NCI-H1105 treated with DMSO at 0.1 percent for 48 hours (cell line): ENCODE data around the gene VPS13D.
A peak's percentile ranks its signal among the peaks of the same experiment; 100 is the strongest.

ENCODE experiments used
- DNase-seq: peaks from one replicate; lab custom pipeline; 2025; lab: John Stamatoyannopoulos, UW

The VPS13D gene

GRCh38 chr1:12232221-12232620 is 2.4 kb downstream of the VPS13D start:
- DNase-seq: no peak

DNA sequence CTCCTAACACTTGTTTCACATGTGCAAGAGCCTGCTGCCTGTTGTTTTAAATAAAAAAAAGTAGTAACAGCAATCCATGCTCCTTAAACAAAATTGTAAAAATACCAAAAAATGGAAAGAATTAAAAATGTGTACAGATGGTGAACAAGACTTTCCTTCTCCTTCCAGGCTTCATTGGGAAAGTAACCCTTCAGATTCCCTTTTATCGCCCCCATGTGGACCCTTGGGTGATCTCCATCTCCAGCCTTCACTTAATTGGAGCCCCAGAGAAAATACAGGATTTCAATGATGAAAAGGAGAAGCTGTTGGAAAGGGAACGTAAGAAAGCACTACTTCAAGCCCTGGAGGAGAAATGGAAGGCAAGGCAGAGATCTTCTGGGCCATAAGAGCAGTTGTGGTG is 14.2 kb downstream of the VPS13D start:
- DNase-seq: peak; percentile 1

DNA sequence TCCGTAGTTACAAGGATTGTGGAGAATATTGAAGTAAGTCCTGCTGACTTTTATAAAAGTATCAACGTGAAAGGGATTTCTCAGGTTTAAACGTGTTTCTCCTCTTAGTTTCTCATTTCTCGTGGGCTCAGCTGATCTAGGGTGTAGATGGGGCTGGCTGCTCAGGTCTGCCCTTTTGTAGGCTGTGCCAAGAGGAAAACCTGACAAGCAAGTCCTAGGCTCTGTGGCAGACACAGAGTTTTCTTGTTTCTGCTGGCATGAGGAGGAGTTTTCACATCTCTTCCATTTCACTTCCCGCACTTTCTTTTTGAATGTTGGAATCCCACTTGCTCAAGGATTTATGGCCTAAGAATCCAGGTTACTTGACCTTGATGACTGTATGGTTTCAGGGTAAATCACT is 14.8 kb downstream of the VPS13D start:
- DNase-seq: no peak

- no peak for DNase-seq
Measured at GRCh38 chr1:12245116-12245515, 15.3 kb downstream of the VPS13D start.

DNA sequence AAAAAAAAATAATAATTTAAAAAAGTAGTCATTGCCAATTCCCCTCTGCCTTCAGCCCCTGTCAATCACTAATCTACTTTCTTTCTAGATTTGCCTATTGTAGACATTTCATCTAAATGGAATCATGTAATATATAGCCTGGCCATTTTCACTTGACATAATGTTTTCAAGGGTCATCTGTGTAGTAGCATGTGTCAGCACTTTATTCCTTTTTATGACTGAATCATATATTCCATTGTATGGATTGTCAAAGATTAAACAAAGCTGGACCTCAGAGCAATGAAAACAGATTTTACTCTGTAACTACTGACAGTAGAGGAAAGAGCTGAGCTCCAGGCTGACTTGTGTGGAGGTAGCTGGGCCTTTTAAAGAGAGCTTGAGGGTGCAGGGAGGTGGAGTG is 15.9 kb downstream of the VPS13D start:
- DNase-seq: no peak

DNA sequence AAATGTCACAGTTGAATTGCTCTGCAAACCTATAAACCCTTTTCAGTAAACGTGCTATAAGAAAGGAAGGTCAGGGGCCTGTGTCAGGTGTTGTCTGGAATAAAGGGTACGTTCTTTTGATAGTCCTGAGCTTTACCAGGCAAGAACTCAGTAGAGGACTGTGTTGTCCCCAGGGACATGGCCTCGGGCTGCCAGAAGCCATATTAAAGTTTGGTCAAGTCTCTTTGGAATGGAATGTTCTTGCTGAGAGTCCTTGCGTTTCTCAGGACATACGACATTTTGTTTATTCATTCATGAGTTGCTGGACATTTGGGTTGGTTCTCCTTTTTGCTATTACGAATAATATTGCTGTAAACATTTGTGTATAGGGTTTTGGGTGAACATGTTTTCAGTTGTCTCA is 16.8 kb downstream of the VPS13D start:
- DNase-seq: no peak

GRCh38 chr1:12249181-12249580 is 19.4 kb downstream of the VPS13D start:
- no peak for DNase-seq

DNA sequence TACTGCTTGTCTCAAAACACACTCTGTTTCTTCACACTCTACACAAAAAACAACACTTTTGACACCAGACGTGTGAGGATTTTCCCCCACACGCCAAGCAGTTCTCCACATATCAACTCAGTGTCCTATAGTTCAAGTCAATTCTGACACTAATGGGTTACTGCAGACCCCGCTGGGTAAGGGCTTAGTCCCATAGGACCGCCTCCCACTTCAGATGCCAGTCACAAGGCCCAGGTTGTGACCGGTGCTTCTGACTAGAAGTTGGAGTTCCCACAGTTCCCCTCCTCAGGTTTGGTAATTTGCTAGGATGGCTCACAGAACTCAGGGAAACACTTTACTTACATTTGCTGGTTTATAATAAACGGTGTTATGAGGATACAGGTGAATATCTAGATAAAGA is 19.9 kb downstream of the VPS13D start:
- no peak for DNase-seq

- no peak for DNase-seq
Measured at GRCh38 chr1:12251442-12251841, 21.6 kb downstream of the VPS13D start.

DNA sequence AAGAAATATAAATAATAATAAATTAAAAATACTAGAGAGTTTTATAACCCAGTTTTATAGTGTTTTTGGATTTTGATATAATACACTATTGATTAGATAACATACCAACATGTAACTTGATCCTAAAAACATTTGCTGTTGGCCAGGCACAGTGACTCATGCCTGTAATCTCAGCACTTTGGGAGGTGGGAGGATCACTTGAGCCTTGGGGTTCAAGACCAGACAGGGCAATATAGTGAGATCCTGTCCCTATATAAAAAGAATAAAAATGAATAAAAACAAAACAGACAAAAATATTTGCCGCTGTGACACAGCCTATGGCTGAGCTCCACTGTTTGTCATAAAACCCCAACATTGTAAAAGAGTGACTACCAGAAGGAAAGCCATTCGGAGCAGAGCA is 26.1 kb downstream of the VPS13D start:
- DNase-seq: no peak

GRCh38 chr1:12258272-12258671 is 28.4 kb downstream of the VPS13D start:
- no peak for DNase-seq

DNA sequence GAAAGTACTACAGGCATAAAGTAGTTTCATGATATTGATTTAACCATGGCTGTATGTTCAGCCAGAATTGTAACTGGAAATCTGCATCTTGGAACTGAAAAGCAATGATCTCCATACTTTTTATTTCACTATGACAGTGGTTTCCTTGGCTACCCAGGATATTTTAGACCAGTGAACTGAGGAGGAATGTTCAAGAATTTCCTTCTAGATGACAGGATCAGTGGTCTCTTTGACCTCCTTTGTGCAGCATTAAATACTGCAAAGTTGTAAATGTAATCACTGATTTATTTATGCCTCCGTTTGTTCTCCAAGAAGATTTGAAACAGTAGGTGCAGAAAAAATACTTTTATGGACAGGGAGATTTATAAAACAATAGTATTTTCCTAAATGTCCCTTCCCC is 39.5 kb downstream of the VPS13D start:
- DNase-seq: no peak

DNA sequence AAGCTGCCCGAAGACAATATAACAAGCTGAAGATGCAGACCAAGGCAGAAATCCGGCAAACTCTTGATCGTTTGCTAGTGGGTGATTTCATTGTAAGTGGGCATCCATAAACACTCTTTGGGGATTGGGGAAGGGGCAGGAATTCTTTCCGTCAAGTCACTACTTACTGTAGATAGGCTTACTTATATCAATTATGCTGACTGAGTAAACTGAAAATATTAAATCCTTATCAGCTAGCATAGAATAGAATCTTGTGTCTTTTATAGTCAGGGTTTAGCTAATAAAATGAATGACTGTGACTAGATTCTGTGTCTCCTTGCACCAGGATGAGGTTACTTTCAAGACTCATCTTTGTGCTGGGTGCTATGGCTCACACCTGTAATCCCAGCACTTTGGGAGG is 41.2 kb downstream of the VPS13D start:
- DNase-seq: no peak

DNA sequence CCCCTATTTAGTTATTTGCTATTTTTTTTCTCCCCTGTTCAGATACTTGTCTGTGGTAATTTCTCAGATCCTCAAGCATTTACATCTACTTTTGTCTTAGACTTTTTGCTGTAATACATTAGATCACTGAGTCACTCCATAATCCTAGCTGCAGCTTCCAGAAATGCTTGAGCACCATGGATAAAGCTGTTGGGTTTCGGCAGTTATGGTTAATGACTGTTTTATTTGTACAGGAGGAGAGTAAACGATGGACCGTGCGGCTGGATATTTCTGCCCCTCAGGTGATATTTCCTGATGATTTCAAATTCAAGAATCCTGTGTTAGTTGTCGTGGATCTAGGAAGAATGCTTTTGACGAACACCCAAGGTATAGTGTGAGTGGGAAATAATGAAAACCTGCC is 42.9 kb downstream of the VPS13D start:
- no peak for DNase-seq

DNA sequence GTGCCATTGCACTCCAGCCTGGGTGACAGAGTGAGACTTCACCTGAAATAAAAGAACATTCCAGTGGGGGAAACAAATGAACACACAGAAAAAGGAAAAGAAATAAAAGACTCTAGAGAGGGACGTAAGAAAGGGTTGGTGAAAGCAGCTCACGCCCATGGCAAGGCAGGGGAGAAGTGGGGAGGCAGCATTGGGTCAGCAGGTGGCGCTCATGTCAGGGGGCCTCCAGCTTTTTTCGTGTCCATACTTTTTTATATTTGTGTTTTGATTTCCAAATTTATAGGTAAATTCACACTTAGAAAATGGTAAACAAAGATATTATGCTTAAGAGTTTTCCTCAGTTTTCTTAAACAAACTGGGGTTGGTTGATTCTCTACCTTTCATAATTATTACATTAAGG is 45.5 kb downstream of the VPS13D start:
- DNase-seq: peak; percentile 2

- no peak for DNase-seq
Measured at GRCh38 chr1:12276225-12276624, 46.4 kb downstream of the VPS13D start.

DNA sequence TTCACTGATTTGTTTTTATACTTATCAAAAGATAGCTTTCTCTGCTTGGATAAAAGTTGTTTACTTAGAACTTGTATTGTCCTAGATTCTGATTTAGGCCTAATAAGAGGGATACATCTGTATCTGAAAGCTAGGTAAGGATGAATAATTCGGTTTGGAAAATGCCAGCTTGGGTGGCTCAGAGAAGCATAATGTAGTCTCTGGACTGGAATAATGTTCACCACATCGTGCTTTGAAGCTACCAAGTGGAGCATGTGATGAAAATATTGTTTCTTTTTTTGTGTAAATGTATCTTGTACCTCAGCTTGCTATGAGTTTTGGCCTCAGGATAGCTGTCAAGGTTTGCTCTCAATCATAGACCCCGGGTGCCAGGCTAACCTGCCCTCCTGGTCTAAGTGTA is 49.2 kb downstream of the VPS13D start:
- no peak for DNase-seq

DNA sequence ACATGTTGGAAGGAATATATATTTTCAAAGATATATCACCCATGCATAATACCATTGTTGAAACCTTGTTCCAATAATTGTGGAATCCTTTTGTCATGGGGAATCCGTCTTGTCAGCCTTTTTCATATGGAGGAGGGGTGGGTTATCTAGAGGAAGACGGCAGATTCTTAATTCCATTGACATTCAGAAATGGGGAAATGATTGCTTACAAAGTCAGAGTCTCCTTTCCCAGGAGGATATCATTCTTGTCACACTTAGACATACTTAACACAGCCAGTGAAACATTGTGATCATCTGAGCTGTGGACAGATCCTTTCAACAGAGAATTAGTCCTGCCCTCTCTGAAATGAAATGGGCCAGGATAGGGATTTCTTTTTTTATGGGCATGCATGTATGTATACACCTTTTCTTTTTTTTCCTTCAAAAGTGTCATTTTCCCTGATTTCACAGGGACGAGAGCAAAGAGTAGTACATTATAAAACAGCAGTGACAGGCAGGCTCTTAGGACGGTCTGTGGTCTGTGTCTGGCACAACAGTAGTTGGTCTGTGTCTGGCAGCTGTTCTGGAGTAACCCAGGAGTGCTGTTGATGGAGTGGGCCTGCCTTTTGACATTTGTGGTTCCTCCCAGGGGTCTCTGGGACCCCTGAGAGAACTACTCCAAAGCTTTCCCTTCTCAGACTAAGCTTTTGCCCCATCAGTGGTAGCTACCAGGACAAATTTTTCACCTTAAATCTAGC is 50.1 kb downstream of the VPS13D start:
- no peak for DNase-seq

DNA sequence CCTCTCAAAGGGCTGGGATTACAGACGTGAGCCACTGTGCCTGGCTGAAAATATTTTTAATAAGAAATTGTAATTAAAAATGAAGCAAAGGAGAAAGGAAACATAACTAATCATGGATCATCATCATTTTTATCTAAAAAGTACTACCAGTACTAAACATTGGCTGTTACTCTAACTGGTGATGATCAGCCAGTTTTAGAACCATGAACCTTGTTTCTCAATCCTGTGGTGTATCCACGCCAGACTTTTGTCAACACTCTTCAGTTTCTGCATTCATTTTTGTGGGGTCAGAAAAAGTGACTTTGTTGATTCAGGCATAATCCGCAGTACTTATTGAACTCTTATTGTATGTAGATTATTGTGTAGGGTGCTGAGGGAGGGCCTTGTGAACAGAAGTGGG is 52.3 kb downstream of the VPS13D start:
- no peak for DNase-seq

DNA sequence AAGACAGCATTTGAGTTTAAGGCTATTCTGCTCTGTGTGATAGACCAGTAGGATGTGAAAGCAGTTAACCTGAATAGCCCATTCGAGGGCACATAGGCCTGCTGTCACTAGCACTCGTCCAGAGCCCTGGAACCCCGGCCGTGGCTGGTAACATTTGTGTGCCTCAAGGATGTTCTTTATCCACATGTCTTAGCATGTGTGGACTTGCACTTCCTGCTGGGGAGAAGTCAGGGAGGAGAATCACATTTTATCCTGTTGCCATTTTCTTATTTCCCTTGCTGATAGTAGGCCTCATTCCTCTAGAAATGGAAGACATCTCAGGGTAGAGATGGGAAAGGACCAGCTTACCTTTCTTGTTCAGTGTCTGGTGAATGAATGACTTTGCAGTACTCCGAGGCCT is 54.7 kb downstream of the VPS13D start:
- no peak for DNase-seq

DNA sequence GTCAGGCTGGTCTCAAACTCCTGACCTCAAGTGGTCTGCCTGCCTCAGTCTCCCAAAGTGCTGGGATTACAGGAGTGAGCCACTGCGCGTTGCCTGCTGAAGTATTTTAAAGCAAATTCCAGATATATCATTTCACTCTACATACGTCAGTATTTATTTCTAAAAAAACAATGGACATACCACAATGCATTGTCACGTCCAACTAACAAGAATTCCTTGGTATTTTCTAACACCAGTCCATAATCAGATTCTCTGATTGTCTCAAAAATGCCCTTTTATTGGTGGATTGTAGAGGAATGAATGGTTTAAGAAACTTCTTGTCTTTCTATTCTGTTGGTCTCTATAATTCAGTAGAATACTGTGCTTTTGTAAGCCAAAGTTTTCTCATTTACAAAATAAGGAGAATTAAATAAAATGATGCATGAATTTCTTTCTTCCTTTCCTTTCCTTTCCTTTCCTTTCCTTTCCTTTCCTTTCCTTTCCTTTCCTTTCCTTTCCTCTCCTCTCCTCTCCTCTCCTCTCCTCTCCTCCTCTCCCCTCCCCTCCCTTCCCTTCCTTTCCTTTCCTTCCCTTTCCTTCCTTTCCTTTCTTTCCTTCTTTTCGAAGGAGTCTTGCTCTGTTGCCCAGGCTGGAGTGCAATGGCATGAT is 55.8 kb downstream of the VPS13D start:
- no peak for DNase-seq

- no peak for DNase-seq
Measured at GRCh38 chr1:12287869-12288268, 58.0 kb downstream of the VPS13D start.

GRCh38 chr1:12290828-12291227 is 61.0 kb downstream of the VPS13D start:
- DNase-seq: no peak

GRCh38 chr1:12293416-12293815 is 63.6 kb downstream of the VPS13D start:
- no peak for DNase-seq
